ENCODE results near the gene CHTF8.

- TF ChIP-seq POLR2A (IDR thresholded peaks at IDR 0.05; ENCODE audit: extremely low read depth, insufficient read length) (no peak), MAX (IDR thresholded peaks at IDR 0.05; ENCODE audit: low read depth, low read length) (no peak)
- TF ChIP-seq, protein P1, sequence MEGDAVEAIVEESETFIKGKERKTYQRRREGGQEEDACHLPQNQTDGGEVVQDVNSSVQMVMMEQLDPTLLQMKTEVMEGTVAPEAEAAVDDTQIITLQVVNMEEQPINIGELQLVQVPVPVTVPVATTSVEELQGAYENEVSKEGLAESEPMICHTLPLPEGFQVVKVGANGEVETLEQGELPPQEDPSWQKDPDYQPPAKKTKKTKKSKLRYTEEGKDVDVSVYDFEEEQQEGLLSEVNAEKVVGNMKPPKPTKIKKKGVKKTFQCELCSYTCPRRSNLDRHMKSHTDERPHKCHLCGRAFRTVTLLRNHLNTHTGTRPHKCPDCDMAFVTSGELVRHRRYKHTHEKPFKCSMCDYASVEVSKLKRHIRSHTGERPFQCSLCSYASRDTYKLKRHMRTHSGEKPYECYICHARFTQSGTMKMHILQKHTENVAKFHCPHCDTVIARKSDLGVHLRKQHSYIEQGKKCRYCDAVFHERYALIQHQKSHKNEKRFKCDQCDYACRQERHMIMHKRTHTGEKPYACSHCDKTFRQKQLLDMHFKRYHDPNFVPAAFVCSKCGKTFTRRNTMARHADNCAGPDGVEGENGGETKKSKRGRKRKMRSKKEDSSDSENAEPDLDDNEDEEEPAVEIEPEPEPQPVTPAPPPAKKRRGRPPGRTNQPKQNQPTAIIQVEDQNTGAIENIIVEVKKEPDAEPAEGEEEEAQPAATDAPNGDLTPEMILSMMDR (IDR thresholded peaks at IDR 0.05; ENCODE audit: low read depth, low read length), result no peak
Measured at GRCh38 chr16:69111876-69112230, 20.5 kb downstream of the CHTF8 start.

All from NB4 (cell line).